ENCODE measurements around the gene MAP1LC3B.

Gene MAP1LC3B

GRCh38 chr16:87411375-87412271 is 19.5 kb downstream of the MAP1LC3B start:
- no peak for DNase-seq

- DNase-seq: no peak
These were observed 20.3 kb downstream of the MAP1LC3B start for GRCh38 chr16:87412371-87412995.

- no peak for DNase-seq
These were observed 20.9 kb downstream of the MAP1LC3B start for GRCh38 chr16:87412996-87413421.

GRCh38 chr16:87414251-87414680 is 22.1 kb downstream of the MAP1LC3B start:
- DNase-seq: no peak

- no peak for DNase-seq
These were observed 23.3 kb downstream of the MAP1LC3B start for GRCh38 chr16:87415441-87415840.

GRCh38 chr16:87416826-87417527 is 24.8 kb downstream of the MAP1LC3B start:
- no peak for DNase-seq

- no peak for DNase-seq
These were observed 25.4 kb downstream of the MAP1LC3B start for GRCh38 chr16:87417528-87417910.

GRCh38 chr16:87418216-87418615 is 26.1 kb downstream of the MAP1LC3B start:
- no peak for DNase-seq

GRCh38 chr16:87418644-87419043 is 26.5 kb downstream of the MAP1LC3B start:
- no peak for DNase-seq

GRCh38 chr16:87420026-87421002 is 28.2 kb downstream of the MAP1LC3B start:
- DNase-seq: no peak

- no peak for DNase-seq
These were observed 29.1 kb downstream of the MAP1LC3B start for GRCh38 chr16:87421003-87421912.

GRCh38 chr16:87422106-87422505 is 30.0 kb downstream of the MAP1LC3B start:
- DNase-seq: no peak

- no peak for DNase-seq
These were observed 31.3 kb downstream of the MAP1LC3B start for GRCh38 chr16:87423429-87423828.

GRCh38 chr16:87424266-87424665 is 32.1 kb downstream of the MAP1LC3B start:
- DNase-seq: no peak

- DNase-seq: no peak
These were observed 33.8 kb downstream of the MAP1LC3B start for GRCh38 chr16:87425941-87426340.

GRCh38 chr16:87426423-87427215 is 34.5 kb downstream of the MAP1LC3B start:
- no peak for DNase-seq

GRCh38 chr16:87431926-87432325 is 39.8 kb downstream of the MAP1LC3B start:
- DNase-seq: no peak

GRCh38 chr16:87432330-87432915 is 40.3 kb downstream of the MAP1LC3B start:
- no peak for DNase-seq

GRCh38 chr16:87434146-87434667 is 42.1 kb downstream of the MAP1LC3B start:
- DNase-seq: no peak
